GM19372 (cell line): Measurements from ENCODE around the gene SPATA17.
"Not testable (repeated sequence)": the region's sequence is repeated elsewhere in the genome, so short reads cannot be mapped to it uniquely, and the experiment has no call there.

Experiments
- ATAC-seq: cut with Tn5 transposase; IDR thresholded peaks from one replicate; pipeline ENCODE4 v1.9.1; 2021; ENCODE audit warnings: mild to moderate bottlenecking, low read depth, moderate library complexity; ENCODE audit not compliant: unreplicated experiment

The SPATA17 gene

GRCh38 chr1:217673387-217673786, 42.2 kb downstream of the SPATA17 start:
- ATAC-seq, result no peak

- ATAC-seq, result no peak
These were observed 43.0 kb downstream of the SPATA17 start for GRCh38 chr1:217674028-217674729.

GRCh38 chr1:217681806-217682205, 50.7 kb downstream of the SPATA17 start:
- ATAC-seq, result no peak

GRCh38 chr1:217687511-217687910, 56.4 kb downstream of the SPATA17 start:
- no peak for ATAC-seq

GRCh38 chr1:217696140-217696539, 65.0 kb downstream of the SPATA17 start:
- not testable (repeated sequence) for ATAC-seq

- ATAC-seq, result no peak
These were observed 72.2 kb downstream of the SPATA17 start for GRCh38 chr1:217703326-217703725.

GRCh38 chr1:217712925-217713597, 81.9 kb downstream of the SPATA17 start:
- no peak for ATAC-seq

- ATAC-seq, result no peak
These were observed 84.5 kb downstream of the SPATA17 start for GRCh38 chr1:217715681-217716080.

- ATAC-seq, result no peak
These were observed 86.8 kb downstream of the SPATA17 start for GRCh38 chr1:217717959-217718358.

GRCh38 chr1:217718873-217719272, 87.7 kb downstream of the SPATA17 start:
- no peak for ATAC-seq

- no peak for ATAC-seq
These were observed 90.5 kb downstream of the SPATA17 start for GRCh38 chr1:217721692-217722091.

- no peak for ATAC-seq
These were observed 103.8 kb downstream of the SPATA17 start for GRCh38 chr1:217734973-217735372.

- ATAC-seq, result peak; percentile 60
These were observed 116.1 kb downstream of the SPATA17 start for GRCh38 chr1:217747156-217747769.

GRCh38 chr1:217769768-217770167, 138.6 kb downstream of the SPATA17 start:
- ATAC-seq, result no peak

GRCh38 chr1:217770918-217771317, 139.8 kb downstream of the SPATA17 start:
- no peak for ATAC-seq

- no peak for ATAC-seq
These were observed 145.5 kb downstream of the SPATA17 start for GRCh38 chr1:217776693-217777092.

GRCh38 chr1:217781056-217781455, 149.9 kb downstream of the SPATA17 start:
- no peak for ATAC-seq

GRCh38 chr1:217791091-217791490, 159.9 kb downstream of the SPATA17 start:
- ATAC-seq, result no peak

GRCh38 chr1:217805792-217806191, 174.6 kb downstream of the SPATA17 start:
- ATAC-seq, result no peak

GRCh38 chr1:217812175-217812574, 181.0 kb downstream of the SPATA17 start:
- ATAC-seq, result no peak

- no peak for ATAC-seq
These were observed 181.9 kb downstream of the SPATA17 start for GRCh38 chr1:217813031-217813430.

- no peak for ATAC-seq
These were observed 206.5 kb downstream of the SPATA17 start for GRCh38 chr1:217837691-217838090.
